HCT116 (cell line): Measurements from ENCODE around the gene RABGEF1. TPM values are rescaled to one million over a fixed set of nuclear protein-coding genes. Genes with fewer than 3 reads are reported as not detected.
"Not testable (repeated sequence)": the region's sequence is repeated elsewhere in the genome, so short reads cannot be mapped to it uniquely, and the experiment has no call there.

Source experiments
- ATAC-seq: fragments of 200-7000 bp; cut with Tn5 transposase; 2 replicates; pipeline ENCODE4 v1.9.1; 2020; ENCODE audit warnings: mild to moderate bottlenecking, moderate library complexity
- BruUV-seq: library from RNA; stranded (reverse); fragments of 400-500 nt; replicated peaks from 2 replicates; lab custom pipeline; 2021; lab: Mats Ljungman, UMichigan
- CTCF ChIA-PET: fragments of 300-600 bp; sonication (Branson Sonifier 250); formaldehyde crosslinking; loops from one replicate; lab custom pipeline; 2021; ENCODE audit warnings: antibody characterized with exemption; lab: Charles Lee
- POLR2A ChIA-PET: fragments of 300-600, 350-600 bp; sonication (Branson Sonifier 250); formaldehyde crosslinking; loops from one replicate; lab custom pipeline; 2021; ENCODE audit warnings: antibody characterized with exemption; lab: Charles Lee
- RAD21 ChIA-PET, 2 experiments: fragments of 300-600 bp; sonication (Branson Sonifier 250); formaldehyde crosslinking; loops; one replicate each; lab custom pipeline; 2023; ENCODE audit warnings: low total read pairs in 2 of 2; ENCODE audit not compliant: uncharacterized antibody in 2 of 2, unreplicated experiment in 2 of 2, low non-redundant PET in 1 of 2; lab: Charles Lee
- DNase-seq: peaks from one replicate; pipeline ENCODE4 v3.0.0-alpha.2; 2010; ENCODE audit warnings: low read depth, low spot score
- H2AFZ ChIP-seq: fragments of 200-600 bp; shearing (Covaris generic), sonication (generic); 2 replicates; pipeline ENCODE4 v1.6.1; 2017; ENCODE audit warnings: low read depth, mixed run types, mixed read lengths, antibody characterized with exemption, low read length; ENCODE audit not compliant: poor library complexity, severe bottlenecking
- H3K27ac ChIP-seq: 2 replicates; pipeline ENCODE4 v1.5.1; 2012; ENCODE audit warnings: low read depth, low read length
- H3K27me3 ChIP-seq: fragments of 200-600 bp; sonication (generic); 2 replicates; pipeline ENCODE4 v1.6.1; 2016; ENCODE audit warnings: mixed run types, low read length, mixed read lengths; ENCODE audit not compliant: insufficient read depth
- H3K36me3 ChIP-seq, 2 experiments: fragments of 200-500 bp in 1 of 2; fragments of 200-600 bp in 1 of 2; sonication (Bioruptor generic) in 1 of 2; sonication (generic) in 1 of 2; 2 replicates each; pipeline versions ENCODE4 v1.5.1 to v1.6.1; 2014 to 2016; ENCODE audit warnings: low read length in 2 of 2, inconsistent platforms in 1 of 2, mixed read lengths in 1 of 2, mixed run types in 1 of 2; ENCODE audit not compliant: insufficient read depth in 2 of 2, control insufficient read depth in 1 of 2
- H3K4me1 ChIP-seq, 2 experiments: fragments of 200-600 bp in 1 of 2; sonication (generic) in 1 of 2; 2 replicates each; pipeline versions ENCODE4 v1.5.1 to v1.6.1; 2012 to 2017; ENCODE audit warnings: low read length in 2 of 2, inconsistent platforms in 1 of 2, mild to moderate bottlenecking in 1 of 2, mixed read lengths in 1 of 2, mixed run types in 1 of 2, moderate library complexity in 1 of 2; ENCODE audit not compliant: insufficient read depth in 2 of 2, control insufficient read depth in 1 of 2
- H3K4me2 ChIP-seq: fragments of 200-600 bp; sonication (generic); 2 replicates; pipeline ENCODE4 v1.6.1; 2017; ENCODE audit warnings: mixed run types, low read length, mixed read lengths
- H3K4me3 ChIP-seq, 2 experiments: fragments of 200-600 bp in 1 of 2; sonication (generic) in 1 of 2; replicated peaks in 1 of 2; 2 replicates each; pipeline ENCODE4 v1.5.1; 2011 to 2016; ENCODE audit warnings: low read length in 2 of 2, control low read depth in 1 of 2, low read depth in 1 of 2, mild to moderate bottlenecking in 1 of 2, mixed read lengths in 1 of 2, mixed run types in 1 of 2
- H3K79me2 ChIP-seq: fragments of 200-600 bp; sonication (generic); 2 replicates; pipeline ENCODE4 v1.6.1; 2017; ENCODE audit warnings: mild to moderate bottlenecking, mixed run types, low read length, moderate library complexity, mixed read lengths; ENCODE audit not compliant: insufficient read depth
- H3K9ac ChIP-seq: fragments of 200-600 bp; sonication (generic); 2 replicates; pipeline ENCODE4 v1.6.1; 2016; ENCODE audit warnings: low read length, mixed read lengths
- H3K9me2 ChIP-seq: fragments of 200-600 bp; sonication (generic), shearing (Covaris generic); 2 replicates; pipeline ENCODE4 v1.6.1; 2017; ENCODE audit warnings: mixed run types, mild to moderate bottlenecking, moderate library complexity; ENCODE audit not compliant: insufficient read depth
- H3K9me3 ChIP-seq, 2 experiments: fragments of 200-500 bp in 1 of 2; fragments of 200-600 bp in 1 of 2; sonication (Bioruptor generic) in 1 of 2; sonication (generic) in 1 of 2; 2 replicates each; pipeline ENCODE4 v1.6.1; 2014 to 2017; ENCODE audit warnings: low read length in 2 of 2, mixed read lengths in 2 of 2, inconsistent platforms in 1 of 2, low read depth in 1 of 2, mild to moderate bottlenecking in 1 of 2, mixed run types in 1 of 2, moderate library complexity in 1 of 2; ENCODE audit not compliant: control insufficient read depth in 1 of 2, insufficient read depth in 1 of 2
- H4K20me1 ChIP-seq: fragments of 200-600 bp; sonication (generic), shearing (Covaris generic); 2 replicates; pipeline ENCODE4 v1.6.1; 2017; ENCODE audit warnings: mixed run types, mild to moderate bottlenecking, moderate library complexity; ENCODE audit not compliant: insufficient read depth
- intact Hi-C: fragments of 100-400 bp; cut with micrococcal nuclease; formaldehyde crosslinking; loops from 2 replicates; pipeline ENCODE4 v1.10.0; 2022
- total RNA-seq: library from RNA; stranded (reverse); gene quantifications from one replicate; pipeline ENCODE4 v1.2.1, GENCODE V29; 2021; ENCODE audit not compliant: unreplicated experiment

RABGEF1 gene
- total RNA-seq, 1 experiment from 2014 or later, result 22.9 TPM

DNA sequence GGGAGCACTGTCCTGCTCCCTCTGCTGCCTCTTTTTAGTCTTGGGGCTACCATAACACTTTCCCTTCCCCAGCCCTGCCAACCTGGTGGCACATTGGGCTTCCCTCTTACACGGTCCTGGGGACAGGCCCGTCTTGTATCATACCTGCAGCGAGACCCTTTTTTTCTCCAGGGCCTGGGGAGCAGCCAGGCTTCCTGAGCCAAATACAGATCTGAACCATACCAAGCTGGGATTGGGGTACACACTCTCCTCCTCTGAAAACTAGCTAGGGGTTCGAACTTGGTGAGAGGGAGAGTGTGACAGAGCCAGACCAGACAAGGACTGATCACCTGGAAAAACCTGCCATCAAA, 105.5 kb downstream of the RABGEF1 start:
- DNase-seq, CTCF ChIA-PET, H3K9me3 ChIP-seq, H2AFZ ChIP-seq, H3K9me2 ChIP-seq, RAD21 ChIA-PET, H3K36me3 ChIP-seq, H3K27ac ChIP-seq, ATAC-seq, H3K79me2 ChIP-seq, H3K27me3 ChIP-seq, POLR2A ChIA-PET, BruUV-seq, H4K20me1 ChIP-seq, H3K9ac ChIP-seq: not testable (repeated sequence)
- H3K4me3 ChIP-seq, result peak overlapping the region; percentile 77 to 92
- intact Hi-C loops, result loop anchor here (10.0 kb wide), 1 partner anchor 191 kb away; no protein-coding TSS in a partner anchor
- peaks cover 4 to 19% of the 10 kb centered on the region in 2 experiments; a peak in 2 of 4 replicates for H3K4me1 ChIP-seq
- peak overlapping the region; percentile 98 for H3K4me2 ChIP-seq

DNA sequence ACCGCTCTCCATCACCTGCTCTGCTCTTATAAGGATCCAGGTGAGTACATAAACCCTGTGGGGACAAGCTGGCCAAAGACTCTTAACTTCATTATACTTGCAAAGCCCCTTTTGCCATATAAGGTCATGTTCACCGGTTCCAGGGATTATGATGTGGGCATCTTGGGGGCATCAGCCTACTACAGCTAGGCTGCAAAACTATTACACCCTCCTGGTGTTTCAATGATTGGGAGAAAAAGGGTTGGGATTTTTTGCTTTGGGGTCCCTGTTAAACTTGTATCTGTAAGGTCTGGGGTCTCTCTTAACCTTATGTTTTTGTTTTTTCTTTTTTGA, 107.0 kb downstream of the RABGEF1 start:
- H3K36me3 ChIP-seq, H2AFZ ChIP-seq, RAD21 ChIA-PET, H3K79me2 ChIP-seq, H3K27me3 ChIP-seq, ATAC-seq, H3K9me3 ChIP-seq, H3K4me2 ChIP-seq, DNase-seq, POLR2A ChIA-PET, H3K9ac ChIP-seq, BruUV-seq, CTCF ChIA-PET, H3K27ac ChIP-seq, H3K9me2 ChIP-seq, H3K4me3 ChIP-seq, H4K20me1 ChIP-seq: not testable (repeated sequence)
- H3K4me1 ChIP-seq, result peaks cover 4 to 19% of the 10 kb centered on the region in 2 experiments; a peak in 2 of 4 replicates
- intact Hi-C loops, result loop anchor here (10.0 kb wide), 1 partner anchor 193 kb away; no protein-coding TSS in a partner anchor
